ENCODE measurements around the gene TMPRSS3.

TMPRSS3 gene

DNA sequence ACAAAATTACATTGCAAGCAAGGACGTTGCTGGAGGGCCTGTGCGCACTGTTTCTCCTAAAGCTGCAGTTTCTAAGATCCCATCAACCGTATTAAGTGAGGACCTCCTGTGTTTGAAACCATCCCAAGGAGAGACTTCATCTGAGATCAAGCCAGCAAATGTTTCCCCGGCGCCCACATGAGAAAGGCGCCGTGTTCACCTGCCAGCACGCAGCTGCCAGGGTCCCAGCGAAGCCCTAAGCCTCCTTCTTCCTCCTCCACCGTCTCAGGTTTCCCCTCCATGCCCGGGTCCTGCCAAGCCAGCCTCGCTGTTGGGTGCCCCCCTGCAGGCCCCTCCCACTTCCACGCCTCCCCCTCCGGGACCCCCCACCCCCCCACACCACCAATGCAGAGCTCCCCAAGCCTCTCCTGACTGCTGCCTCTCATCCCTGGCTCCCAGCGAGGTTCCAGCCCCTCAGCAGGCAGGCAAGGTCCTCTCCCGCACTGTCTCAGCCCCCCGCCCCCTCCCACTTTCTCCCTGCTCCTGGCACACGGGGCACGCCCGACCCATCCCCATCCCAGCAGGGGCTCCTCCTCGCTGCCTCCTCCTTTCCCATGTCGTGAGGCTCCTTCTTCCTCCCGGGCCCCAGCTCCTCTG is 20.9 kb downstream of the TMPRSS3 start:
- no peak for DNase-seq (ENCODE audit: low read depth in 2 of 2, low spot score in 1 of 2)

DNA sequence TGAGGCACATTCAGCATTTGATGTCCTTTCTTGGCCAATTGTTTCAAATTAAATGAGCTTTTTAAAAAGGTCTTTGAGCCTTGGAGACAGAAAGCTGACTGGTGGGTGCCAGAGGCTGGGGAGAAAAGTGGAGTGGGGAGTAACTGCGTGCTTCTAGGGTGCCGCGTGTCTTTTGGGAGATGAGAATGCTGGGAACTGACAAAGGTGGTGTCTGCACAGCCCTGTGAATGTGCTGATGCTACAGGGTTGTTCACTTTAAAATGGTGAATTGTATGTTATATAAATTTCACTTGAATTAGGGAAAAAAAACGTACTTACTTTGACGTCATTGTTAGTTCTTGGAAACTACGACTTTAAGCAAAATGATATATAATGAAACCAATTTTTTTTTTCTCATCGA is 21.4 kb downstream of the TMPRSS3 start:
- DNase-seq (ENCODE audit: low read depth in 2 of 2, low spot score in 1 of 2): no peak

DNA sequence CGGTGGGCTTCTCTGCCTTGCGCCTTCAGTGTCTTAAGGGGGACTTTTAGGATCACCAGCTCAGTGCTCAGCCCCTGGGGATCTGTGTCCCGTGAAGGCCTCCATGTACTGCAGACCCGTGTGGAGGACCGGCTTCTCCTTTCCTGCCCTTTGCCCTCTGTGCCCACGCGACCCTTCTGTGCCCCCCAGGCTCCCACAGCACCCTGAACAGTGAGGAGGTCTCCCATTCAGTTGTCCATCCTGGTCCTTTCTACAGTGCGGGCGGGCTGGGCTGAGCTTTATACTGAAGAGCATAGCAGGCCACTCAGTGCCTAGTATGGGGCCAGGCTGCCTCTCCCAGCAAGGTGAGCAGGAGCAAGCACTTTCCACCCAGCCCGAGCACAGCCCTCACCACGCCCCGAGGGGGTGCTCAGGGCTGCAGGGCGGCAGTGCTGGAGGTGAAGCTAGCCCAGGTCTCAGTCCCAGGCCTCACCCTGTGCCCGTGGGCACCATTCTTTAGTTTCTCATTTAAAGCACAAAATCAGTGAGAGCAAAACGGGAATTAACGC is 21.9 kb downstream of the TMPRSS3 start:
- DNase-seq (ENCODE audit: low read depth in 2 of 2, low spot score in 1 of 2): no peak

DNA sequence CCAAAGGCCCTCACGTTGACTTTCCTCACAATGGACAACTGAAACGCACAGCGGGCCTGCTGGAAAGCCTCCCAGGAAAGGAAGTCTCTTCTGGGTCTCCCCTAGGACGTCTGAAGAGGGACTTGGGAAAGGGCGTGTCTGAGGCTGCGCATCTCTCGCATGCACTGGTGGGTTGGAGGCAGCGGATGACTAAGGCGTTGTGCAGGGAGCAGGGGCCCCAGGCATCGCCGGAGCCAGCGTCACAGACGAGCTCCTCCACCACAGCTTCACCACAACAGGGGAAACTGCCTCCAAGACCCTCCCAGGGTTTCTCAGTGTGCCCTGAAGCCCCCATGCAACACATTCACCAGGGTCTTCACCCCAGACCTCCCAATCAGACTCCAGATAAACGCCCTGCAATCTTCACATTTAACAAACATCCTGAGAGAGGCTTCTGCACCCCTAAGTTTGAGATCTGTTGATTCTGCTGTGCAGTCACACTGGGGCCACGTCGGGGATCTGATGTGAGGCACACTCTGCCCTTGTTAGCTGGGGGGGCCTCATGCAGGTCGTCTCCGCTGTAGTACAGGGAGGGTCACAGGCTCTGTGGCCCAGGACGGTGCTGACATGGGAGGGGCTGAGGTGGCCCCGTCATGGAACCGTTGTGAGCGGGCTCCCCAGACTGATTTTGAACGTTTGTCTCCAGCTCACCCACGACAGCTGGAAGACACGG is 22.5 kb downstream of the TMPRSS3 start:
- DNase-seq (ENCODE audit: low read depth in 2 of 2, low spot score in 1 of 2): no peak

DNA sequence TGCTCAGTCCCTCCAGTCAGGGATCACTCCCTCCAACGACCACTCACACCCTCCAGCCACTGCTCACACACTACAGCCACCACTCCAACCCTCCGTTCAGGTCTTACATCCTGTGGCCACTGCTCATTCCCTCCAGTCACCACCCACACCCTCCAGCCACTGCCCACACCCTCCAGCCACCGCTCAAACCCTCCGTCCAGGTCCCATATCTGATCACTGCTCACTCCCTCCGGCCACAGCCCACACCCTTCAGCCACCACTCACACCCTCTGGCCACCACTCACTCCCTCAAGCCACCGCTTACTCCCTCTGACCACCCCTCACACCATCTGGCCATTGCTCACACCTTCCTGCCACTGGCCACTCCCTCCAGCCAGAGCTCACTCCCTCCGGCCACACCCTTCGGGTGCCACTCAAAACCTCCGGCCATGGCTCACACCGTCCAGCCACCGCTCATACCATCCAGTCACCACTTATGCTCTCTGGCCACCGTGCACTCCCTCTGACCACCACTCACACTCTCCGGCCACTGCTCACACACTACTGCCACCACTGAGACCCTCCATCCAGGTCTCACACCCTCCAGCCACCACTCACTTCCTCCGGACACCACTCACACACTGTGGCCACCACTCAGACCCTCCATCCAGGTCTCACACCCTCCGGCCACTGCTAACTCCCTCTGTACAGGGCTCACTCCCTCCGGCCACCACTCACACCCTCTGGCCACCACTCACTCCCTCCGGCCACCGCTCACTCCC is 24.8 kb downstream of the TMPRSS3 start:
- DNase-seq (ENCODE audit: low read depth in 2 of 2, low spot score in 1 of 2): no peak

DNA sequence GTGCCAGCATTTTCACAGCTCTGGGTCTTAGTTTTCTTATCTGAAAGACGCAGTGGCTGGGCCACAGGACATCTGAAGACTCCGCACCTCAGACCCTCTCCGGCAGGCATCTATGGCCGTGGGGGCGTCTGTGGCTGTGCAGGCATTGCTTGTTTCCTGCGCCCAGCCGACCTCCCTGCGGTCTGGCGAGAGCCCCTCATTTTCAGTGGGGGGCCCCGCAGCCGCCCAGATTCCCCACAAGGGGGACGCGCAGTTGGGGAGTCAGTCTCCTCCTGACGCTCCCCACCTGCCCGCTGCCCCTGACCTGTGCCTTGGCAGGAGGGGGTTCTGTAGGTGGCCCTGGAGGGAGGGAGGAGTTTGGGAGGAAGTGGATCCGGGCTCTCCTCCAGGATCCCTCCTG is 26.0 kb downstream of the TMPRSS3 start:
- no peak for DNase-seq (ENCODE audit: low read depth in 2 of 2, low spot score in 1 of 2)

DNA sequence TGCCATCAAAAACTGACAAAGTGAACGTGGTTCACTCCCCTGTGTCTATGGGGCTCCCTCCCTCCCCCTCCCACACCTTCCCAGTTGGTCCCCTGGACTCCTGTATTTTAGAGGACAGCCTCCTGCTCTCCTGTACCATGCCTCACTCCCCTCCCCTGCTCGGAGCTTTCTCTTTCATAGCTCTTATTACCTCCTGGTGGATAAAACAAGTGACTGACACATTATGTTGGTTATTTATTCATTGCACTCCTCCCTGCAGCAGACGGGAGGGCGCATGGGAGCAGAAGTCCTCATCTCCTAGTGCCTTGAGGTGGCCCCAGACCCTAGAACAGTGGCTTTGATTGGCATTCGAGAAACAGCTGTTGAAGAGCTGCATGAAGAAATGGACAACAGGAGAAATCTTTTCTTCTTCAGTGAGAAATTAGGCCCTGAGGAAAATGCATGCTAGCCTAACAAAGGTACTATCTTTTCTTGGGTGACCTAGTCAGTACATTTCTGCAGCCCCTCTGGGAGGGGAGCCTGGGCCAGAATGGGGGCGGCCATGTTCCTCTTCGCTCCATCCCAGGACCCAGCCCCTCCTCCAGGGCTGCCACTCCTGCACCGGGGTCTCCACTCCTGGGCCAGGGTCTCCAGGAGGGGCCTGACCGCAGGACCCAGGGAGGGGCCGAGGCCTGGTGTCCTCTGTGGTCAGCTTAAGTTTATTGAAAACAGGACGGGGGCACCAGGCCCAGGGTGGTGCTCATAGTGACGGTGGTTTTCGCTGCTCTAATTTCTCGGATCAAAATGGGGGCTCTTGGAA is 28.3 kb downstream of the TMPRSS3 start:
- DNase-seq (ENCODE audit: low read depth in 2 of 2, low spot score in 1 of 2): no peak

DNA sequence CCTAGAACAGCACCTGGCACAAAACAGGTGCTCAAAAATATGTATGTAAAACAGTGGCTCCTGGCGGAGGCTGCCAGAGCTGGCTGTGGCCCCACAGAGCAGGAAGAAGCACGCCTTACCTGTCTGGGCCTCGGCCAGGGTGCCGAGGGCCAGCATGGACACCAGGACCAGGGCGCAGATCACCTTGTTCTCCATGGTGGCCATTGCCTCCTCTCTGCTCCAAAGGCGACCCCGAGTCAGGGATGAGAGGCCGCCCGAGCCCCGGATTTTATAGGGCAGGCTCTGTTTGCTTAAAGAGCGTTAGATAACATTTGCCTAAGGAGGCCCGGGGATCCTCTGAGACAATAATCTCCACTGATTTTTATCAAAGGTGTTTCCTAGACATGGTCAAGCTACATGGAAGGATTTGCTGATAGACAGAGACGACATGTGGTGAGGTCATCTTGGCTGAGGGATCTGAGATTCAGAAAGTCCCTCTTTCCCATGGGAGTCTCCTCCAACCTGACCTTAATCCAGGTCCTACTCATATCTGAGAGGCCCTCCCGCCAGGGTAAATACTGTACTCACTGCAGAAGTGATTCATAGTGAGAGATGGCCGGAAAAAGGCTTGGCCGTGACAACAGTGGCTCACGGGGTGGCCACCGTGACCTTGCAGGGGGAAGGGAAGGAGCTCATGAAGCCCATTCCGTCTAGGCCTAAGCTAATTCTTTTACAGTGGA is 29.4 kb downstream of the TMPRSS3 start, which contains the start of gene TFF1:
TSS of gene TFF1 (minus strand) at position 244 of the 719 bp plus-strand sequence. CDS start at position 204, 40 bp downstream.
- no peak for DNase-seq (ENCODE audit: low read depth in 2 of 2, low spot score in 1 of 2)

DNA sequence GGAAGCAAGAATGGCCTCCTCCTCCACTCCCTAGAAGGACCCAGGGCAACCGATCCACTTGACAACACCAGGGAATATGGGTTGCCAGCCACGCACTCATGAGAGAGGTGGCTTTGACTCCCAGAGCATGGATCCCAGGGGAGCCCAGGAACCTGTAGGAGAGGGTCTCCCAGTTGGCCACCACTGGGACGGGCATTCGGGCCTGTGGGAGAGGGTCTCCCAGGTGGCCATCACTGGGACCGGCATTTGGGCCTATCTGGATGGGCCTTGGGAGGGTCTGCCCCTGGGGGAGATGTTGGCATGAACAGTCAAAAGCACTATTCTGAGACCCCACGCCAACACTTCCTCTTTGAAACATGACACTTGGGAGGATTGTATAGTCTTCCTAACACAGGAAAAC is 30.1 kb downstream of the TMPRSS3 start:
- DNase-seq (ENCODE audit: low read depth in 2 of 2, low spot score in 1 of 2): no peak

DNA sequence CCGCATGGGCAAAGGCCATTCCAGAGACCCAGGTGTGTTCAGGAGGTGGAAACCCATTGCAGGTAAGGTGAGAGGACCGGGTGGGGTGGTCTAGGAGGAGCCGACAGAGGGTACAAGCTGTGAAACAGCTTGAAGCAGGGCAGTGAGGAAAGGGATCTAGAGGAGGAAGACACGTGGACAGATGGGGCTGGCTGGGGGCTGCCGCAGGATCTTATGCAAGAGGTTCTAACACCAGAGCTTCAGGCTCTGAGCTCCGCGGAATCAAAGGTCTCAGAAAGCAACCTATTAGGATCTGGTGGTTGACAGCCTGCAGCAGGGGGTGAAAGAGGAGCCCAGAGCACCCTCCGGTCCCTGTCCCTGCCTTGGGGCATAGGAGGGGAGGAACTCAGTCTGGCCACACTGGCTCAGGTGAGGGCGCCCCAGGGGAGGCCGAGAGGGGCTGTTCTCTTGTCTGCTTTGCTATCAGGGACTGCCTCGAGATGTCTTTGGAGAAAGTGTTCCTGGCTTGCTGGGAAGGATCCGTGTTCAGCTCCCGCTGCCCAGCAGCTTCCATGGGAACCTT is 31.5 kb downstream of the TMPRSS3 start:
- no peak for DNase-seq (ENCODE audit: low read depth in 2 of 2, low spot score in 1 of 2)

DNA sequence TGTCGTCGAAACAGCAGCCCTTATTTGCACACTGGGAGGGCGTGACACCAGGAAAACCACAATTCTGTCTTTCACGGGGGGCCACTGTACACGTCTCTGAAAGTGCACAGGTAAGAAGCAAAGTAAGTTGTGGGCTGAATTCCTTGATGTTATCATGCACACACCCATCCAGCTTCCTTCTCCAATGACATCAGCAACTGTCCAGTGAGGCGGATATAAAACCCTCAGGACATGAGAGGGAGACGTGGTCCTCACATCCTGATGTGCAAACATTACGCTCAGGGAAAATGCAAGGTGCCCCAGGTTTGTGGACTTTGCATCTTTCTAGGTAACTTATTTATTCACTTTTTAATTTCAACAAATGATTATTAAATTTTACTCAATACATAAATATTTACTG is 32.5 kb downstream of the TMPRSS3 start:
- DNase-seq (ENCODE audit: low read depth in 2 of 2, low spot score in 1 of 2): no peak

DNA sequence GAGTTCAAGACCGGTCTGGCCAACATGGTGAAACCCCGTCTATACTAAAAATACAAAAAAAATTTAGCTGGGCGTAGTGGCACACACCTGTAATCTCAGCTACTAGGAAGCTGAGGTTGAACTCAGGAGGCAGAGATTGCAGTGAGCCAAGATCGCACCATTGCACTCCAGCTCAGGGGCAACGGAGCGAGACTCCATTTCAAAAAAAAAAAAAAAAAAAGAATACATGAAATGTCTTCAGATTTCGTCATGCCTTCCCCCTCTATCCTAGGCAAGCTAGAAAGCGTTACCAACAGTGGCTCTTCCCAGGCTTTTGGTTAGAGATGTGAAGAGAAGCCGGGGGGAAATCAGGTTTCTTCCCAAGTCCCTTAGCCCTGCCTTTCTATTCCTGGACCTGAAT is 33.2 kb downstream of the TMPRSS3 start:
- DNase-seq (ENCODE audit: low read depth in 2 of 2, low spot score in 1 of 2): no peak

DNA sequence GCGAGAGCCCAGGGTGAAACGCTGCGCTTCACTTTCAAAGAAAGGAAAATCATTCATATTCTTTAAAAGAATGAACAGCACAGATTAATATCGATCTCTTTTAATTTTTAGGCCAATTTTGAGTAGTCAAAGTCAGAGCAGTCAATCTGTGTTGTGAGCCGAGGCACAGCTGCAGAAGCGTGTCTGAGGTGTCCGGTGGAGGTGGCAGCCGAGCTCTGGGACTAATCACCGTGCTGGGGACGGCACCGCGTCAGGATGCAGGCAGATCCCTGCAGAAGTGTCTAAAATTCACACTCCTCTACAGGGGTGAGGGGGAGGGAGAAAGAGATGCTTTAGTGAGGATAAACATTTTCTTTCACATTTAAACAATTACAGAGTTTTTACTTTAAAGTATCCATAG is 33.7 kb downstream of the TMPRSS3 start:
- no peak for DNase-seq (ENCODE audit: low read depth in 2 of 2, low spot score in 1 of 2)

DNA sequence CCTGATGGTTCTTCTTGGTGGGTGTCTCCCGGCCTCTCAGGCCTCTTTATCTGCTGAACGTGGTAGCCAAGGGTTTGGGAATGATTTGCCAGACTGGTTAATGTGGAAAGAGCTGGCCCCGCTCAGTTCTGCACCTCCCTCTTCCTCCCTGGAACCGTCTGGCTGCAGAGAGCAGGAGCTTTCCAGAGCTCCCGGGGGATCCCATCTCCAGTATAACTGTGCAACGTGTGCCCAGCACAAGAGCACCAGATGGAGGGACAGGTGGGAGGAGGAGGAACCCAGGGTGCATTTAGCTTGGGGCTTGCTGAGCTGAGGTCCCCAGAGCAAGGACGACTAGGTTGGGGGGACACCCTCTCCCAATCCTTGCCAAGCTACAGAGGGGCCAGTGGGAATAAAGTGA is 34.6 kb downstream of the TMPRSS3 start:
- DNase-seq (ENCODE audit: low read depth in 2 of 2, low spot score in 1 of 2): no peak

DNA sequence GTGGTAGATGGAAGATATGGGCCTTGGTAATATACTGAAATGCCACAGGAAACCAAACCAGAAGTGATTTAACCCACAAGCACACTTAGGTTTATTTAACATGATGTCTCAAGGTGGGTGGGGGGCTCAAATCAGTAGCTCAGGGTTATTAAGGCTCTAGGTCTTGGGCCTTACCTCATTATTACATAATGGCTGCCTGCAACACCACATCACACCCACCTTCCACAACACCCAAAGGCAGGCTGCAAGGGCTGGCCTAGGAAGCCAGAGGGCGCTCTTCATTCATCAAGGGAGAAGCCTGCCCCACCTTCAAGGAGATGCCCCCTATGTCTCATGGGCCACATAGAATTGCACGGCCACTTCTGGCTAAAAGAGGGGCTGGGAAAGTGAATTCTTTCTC is 35.5 kb downstream of the TMPRSS3 start:
- DNase-seq (ENCODE audit: low read depth in 2 of 2, low spot score in 1 of 2): no peak

DNA sequence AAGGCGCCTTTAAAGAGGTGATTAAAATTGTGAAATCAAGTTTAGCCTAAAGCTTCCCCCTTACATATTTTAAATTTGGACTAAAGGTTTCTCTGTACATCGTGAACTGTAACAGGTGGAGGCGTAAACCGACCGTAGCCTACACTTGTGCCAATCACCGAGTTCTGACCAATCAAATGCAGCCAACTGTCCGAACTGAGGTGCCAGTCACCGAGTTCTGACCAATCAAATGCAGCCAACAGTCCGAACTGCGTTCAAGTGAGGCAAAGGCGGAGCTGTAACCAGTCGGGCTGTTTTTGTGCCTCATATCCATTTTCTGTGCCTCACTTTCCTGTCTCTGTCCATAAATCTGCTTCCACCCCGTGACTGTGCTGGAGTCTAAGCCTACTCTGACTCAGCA is 36.9 kb downstream of the TMPRSS3 start:
- DNase-seq (ENCODE audit: low read depth in 2 of 2, low spot score in 1 of 2): no peak

DNA sequence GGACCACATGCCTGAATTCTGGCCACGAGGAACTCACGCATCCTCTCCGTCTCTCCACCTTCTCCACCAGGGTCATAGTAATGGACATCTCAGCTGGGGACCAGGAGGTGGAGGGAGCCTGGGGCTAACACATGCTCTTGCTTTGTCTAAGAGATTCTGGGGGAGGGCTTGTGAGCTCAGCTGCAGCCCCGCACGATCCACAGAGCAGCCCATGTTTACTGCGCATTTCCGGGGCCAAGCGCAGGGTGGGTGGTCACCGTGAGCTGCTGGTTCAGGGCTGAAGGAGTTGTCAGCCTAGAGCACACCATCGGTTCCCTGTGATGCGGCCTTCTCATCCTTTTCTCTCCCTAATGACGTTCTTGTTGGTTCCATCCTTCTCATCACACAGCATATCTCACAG is 37.6 kb downstream of the TMPRSS3 start:
- no peak for DNase-seq (ENCODE audit: low read depth in 2 of 2, low spot score in 1 of 2)

DNA sequence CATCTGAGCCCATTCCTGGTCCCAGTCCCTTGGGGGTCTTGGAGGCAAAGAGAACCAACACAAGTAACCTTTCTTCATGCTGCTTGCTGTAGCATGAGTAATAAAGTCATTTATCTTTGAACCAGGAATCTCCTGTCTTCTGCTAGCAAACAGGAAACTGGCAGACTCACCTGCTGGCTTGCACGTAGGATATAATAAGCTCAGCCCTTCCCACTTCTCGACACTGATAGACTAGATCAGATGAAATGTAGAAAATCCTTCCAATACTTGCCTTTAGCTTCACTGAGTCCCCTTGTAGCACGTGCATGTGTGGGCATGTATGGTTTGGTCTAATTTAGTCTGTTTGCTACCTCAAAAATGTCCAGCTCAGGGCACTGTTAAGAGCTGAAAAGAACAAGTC is 38.5 kb downstream of the TMPRSS3 start:
- DNase-seq (ENCODE audit: low read depth in 2 of 2, low spot score in 1 of 2): no peak

DNA sequence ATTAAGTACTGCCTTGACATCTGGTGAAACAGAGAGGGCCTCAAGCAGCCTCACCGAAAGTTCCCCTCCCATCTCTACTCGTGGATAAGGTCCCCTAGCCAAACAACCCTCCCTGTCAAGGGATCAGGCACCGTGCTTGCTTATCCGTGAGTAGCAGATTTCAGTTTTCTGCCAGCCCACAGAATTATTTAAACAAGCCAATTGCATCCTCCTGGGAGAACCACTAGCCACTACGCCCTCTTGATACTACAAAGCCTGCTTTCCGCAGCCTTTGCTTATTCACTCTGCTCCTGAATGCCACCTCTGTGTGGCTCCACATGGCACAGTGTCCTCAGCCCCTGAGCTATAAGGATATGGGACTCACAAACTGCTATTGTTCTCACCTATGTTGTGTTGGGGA is 39.2 kb downstream of the TMPRSS3 start:
- DNase-seq (ENCODE audit: low read depth in 2 of 2, low spot score in 1 of 2): no peak

DNA sequence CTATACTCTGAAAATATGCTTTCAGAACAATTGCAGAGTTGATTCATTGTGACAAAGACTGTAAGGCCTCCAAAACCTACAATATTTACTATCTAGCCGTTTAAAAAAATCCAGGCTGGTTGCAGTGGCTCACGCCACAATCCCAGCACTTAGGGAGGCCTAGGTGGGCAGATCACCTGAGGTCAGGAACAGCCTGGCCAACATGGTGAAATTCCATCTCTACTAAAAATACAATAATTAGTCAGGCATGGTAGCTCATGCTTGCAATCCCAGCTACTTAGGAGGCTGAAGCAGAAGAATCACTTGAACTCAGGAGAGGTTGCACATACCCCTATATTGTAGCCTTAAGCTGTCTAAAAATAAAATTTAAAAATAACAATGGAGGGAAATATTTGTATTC is 39.8 kb downstream of the TMPRSS3 start:
- DNase-seq (ENCODE audit: low read depth in 2 of 2, low spot score in 1 of 2): no peak
